KBM-7 (cell line): Measurements from ENCODE around the gene DGKQ.
"Not testable (repeated sequence)": the region's sequence is repeated elsewhere in the genome, so short reads cannot be mapped to it uniquely, and the experiment has no call there.

ENCODE experiments used
- DNase-seq: peaks from one replicate; pipeline ENCODE4 v3.0.0-alpha.2; 2015
- in situ Hi-C: fragments of 300-500 bp; cut with MboI; formaldehyde crosslinking; loops from 2 replicates; pipeline ENCODE4 v1.14.3; 2020; ENCODE audit warnings: low sequenced_read_pairs, low pct_unique_long_range_greater_than_20kb, mixed read lengths

The DGKQ gene

DNA sequence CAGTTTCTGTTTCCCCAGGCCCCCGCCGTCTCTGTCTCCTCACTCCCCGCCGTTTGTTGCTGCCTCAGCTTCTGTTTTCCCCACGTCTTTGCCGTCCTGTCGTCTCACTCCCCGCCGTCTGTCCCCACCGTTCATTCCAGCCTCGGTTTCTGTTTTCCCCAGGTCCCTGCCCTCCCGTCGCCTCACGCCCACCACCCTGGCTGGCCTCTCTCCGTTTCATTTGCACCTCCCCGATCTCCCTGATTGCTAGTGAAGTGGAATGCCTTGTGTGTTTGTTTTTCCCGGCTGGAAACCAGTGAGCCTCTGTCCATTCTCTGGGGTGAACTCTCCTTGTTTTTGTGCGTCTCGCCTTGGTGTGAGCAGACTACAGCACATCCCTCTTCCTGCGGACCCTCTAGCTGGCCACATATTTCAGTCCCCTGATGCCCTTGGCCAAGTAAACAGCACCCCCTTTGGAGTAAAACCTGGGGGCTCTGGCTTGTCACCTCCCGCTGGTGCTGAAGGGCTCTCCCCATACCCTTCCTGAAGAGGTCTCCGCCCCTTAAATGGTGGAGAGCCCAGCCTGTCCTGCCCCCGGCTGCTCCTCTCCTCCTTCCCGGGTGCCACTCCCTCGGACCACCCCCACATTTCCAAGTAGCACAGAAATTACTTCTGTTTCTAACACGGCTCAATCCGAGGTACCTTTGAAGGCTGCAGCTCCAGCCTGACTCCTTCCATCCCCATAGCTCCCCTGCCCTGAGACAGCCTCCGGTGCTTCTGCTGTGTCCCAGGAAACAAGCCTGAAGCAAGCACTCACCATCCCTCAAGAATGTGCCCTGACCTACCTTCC is 27.9 kb downstream of the DGKQ start:
- DNase-seq: no peak
- in situ Hi-C loops: no loop called here

DNA sequence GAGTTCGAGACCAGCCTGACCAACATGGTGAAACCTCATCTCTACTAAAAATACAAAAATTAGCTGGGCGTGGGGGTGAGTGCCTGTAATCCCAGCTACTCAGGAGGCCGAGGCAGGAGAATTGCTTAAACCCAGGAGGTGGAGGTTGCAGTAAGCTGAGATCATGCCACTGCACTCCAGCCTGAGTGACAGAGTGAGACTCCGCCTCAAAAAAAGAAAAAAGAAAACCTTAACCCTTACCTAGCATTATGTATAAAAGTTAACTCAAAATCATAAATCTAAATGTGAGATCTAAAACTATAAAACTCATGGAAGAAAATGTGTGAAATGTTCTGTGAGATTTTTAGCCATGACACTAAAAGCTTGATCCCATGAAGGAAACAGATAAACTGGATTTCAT is 33.9 kb downstream of the DGKQ start:
- DNase-seq, in situ Hi-C loops: not testable (repeated sequence)

GRCh38 chr4:932713-933070 is 40.7 kb downstream of the DGKQ start:
- DNase-seq: no peak
- in situ Hi-C loops: no loop called here

- DNase-seq: peak; percentile 95
- in situ Hi-C loops: no loop called here
Observed at GRCh38 chr4:931960-932712, 41.2 kb downstream of the DGKQ start, which contains the start of the genes GAK and TMEM175. Gene GAK, minus strand, starts transcription at chr4:932316. Its CDS starts 129 bp downstream, at chr4:932187. Gene TMEM175, plus strand, starts transcription at chr4:932460. Its CDS starts 15,280 bp downstream, at chr4:947740.

DNA sequence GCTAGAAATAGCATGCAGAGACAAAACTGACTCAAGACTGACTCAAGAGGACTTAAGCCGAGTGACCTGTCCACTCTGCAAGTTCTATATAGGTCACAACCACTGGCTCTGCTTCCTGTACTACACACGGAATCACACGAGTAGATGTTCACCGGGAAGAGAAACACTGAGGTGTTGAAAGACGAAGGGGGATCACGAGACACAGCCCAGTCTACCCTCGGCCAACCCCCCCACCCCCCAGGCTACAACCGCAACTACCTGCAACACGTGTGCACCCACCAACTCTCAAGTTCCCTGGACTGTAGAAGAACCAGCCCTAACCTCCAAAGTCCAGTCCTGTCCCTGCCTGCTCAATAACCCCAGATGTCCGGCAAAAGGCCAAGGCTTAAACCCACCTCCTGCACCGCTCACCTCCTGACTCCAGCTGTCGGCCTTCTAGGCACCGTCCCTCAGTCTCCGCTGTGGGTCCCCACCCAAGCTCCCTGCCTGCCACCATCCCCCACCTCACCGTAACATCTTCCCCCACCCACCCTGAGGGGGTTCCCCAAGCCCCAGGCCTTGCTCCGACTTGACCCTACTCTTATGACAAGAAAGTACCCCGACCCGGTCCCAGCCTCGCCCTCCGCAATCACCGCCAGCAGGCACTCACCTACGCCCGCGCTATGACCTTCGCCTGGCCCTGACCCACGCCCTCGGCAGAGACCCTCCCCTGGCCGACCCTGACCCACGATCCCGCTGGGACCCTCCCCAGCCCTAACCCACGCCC is 42.0 kb downstream of the DGKQ start:
- no peak for DNase-seq
- in situ Hi-C loops: no loop called here

DNA sequence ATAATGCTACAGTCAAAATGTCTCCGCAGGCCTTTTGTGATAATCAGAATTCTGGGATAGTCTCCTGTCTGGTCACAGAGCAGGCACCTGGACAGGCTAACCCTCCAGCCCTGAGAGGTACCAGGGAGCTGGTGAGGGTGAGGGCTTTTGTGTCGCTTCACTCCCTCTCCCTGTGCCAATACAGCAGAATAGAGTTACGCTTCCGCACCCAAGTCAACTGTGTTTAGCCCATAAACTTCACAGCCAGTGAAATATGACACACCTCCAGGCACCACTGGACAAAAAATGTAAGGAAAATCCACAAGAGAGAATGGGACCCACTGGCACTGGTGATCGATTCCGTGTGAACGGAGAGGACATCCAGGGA is 42.6 kb downstream of the DGKQ start:
- in situ Hi-C loops: no loop called here

GRCh38 chr4:930028-930551 is 43.3 kb downstream of the DGKQ start:
- in situ Hi-C loops: no loop called here
- DNase-seq: no peak

More for the DNA sequence above, 42.6 kb downstream of the DGKQ start:
- DNase-seq: no peak

DNA sequence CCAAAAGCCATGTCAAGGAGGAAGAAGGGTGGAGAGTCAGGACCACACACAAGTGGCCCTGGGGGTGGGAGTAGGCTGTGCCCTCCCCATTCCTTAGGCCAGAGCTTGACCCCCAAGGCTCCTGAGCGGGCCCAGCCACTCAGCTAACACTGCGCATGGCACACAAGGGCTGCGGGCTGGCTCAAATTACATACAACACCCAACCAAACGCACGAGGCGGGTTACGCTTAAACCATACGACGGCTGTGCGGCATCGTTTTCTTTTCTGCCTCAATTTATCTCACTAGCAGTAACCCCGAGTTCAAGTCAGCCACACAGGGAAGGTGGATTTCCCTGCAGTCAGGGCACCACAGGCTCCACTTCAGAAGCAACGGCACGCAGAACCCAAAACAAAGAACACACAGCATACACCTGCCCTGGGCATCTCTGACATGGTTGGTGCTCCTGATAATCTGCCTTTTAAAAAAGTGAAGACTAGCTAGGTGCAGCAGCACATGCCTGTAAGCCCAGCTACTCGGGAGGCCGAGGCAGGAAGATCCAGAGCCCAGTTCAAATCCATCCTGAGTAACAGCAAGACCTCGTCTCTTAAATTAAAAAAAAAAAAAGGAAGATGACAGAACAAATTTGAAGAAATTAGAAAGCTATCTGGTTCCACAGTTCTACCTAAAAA is 44.1 kb downstream of the DGKQ start:
- no peak for DNase-seq
- in situ Hi-C loops: no loop called here

DNA sequence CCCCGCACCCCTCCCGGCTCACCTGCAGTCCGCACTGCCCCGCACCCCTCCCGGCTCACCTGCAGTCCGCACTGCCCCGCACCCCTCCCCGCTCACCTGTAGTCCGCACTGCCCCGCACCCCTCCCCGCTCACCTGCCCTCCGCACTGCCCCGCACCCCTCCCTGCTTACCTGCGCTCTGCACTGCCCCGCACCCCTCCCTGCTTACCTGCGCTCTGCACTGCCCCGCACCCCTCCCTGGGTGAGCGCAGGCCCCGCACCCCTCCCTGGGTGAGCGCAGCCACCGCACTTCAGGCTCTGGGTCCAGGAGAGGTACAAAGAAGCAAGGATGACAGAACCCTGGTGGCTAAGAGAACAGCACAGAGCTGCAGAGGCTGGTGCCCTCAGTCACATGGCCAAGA is 45.8 kb downstream of the DGKQ start:
- in situ Hi-C loops, DNase-seq: not testable (repeated sequence)

GRCh38 chr4:926538-926937 is 46.8 kb downstream of the DGKQ start:
- DNase-seq: no peak
- in situ Hi-C loops: no loop called here

DNA sequence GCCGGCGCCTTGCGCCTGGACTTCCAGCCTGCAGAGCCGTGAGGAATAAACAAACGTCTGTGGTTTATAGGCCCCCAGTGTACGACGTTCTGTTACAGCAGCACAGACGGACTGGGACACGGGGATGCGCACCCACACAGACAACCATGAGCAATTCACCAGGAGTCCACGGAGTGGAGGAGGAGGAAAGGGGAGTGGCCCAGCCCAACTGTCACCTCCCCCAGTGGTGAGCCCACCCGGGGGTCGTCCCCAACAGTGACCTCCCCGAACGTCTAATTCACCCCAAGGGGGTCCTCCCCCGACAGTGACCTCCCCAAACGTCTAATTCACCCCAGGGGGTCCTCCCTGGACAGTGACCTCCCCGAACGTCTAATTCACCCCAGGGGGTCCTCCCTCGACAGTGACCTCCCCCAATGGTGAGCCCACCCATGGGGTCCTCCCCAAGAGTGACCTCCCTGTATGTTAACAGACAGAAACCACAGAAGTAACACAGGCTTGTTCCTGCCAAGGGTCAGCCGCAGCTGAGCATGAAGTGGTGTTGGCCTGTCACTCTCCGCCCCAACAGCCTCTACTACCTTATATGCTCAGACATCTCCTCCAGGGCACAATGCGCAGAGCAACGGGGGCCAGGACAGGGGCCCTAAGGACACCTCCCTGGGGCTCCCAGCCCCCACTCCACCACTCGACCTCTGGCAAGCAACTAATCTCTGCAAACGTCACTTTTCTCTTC is 47.4 kb downstream of the DGKQ start:
- no peak for DNase-seq
- in situ Hi-C loops: no loop called here

DNA sequence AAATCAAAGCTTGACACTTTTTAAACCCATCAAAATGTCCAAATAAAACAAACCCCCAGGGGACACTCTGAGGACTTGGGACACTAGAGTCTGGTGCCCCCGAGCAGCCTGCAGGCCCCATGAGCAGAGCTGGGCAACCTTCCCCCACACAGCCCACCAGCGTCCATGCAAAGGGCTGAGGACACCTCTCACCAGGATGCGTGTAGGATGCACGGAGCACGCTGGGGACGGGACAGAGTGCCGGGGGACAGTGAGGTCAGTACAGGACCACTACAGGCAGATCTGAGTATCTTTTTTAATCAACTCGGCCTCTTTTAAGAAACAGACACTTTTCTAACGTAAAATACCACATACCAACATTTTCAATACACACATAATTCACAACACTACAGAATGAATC is 48.2 kb downstream of the DGKQ start:
- DNase-seq: no peak
- in situ Hi-C loops: no loop called here

GRCh38 chr4:924107-925096 is 49.0 kb downstream of the DGKQ start:
- in situ Hi-C loops: no loop called here
- no peak for DNase-seq

DNA sequence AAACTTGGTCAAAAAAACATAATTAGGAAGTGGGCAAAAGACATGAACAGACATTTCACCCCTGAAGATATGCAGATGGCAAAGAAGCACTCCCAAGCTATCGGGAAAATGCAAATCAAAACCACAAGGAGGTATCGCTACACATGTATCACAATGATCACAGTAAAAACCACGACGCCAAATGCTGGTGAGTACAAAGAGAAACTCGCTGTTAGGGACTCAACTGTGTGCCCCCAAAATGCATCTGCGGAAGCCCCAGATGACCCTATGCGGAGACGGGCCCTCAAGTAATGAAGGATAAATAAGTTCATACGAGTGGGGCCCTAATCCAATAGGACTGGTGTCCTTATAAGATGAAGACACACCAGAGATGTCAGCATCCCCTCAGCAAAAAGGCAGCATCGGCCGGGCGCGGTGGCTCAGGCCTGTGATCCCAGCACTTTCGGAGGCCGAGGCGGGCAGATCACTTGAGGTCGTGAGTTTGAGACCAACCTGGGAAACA is 51.5 kb downstream of the DGKQ start:
- no peak for DNase-seq
- in situ Hi-C loops: no loop called here

DNA sequence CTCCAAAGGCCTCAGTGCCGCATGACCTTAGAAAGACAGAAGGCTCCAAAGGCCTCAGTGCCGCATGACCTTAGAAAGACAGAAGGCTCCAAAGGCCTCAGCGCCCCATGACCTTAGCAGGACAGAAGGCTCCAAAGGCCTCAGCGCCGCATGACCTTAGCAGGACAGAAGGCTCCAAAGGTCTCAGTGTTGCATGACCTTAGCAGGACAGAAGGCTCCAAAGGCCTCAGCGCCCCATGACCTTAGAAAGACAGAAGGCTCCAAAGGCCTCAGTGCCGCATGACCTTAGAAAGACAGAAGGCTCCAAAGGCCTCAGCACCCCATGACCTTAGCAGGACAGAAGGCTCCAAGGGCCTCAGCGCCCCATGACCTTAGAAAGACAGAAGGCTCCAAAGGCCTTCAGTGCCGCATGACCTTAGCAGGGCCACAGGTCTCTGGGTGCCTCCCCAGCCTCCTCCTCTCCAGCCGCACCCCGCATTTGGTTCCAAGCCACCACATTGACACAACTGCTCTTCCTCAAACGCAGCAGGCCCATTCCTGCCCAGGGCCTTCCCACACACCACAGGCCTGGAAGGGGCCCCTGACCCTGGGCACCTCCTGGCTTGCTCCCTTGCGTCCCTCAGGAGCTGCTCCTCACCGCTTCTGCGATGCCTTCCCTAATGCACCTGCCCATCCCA is 54.2 kb downstream of the DGKQ start:
- in situ Hi-C loops, DNase-seq: not testable (repeated sequence)

GRCh38 chr4:918591-918990 is 54.8 kb downstream of the DGKQ start:
- in situ Hi-C loops, DNase-seq: not testable (repeated sequence)

DNA sequence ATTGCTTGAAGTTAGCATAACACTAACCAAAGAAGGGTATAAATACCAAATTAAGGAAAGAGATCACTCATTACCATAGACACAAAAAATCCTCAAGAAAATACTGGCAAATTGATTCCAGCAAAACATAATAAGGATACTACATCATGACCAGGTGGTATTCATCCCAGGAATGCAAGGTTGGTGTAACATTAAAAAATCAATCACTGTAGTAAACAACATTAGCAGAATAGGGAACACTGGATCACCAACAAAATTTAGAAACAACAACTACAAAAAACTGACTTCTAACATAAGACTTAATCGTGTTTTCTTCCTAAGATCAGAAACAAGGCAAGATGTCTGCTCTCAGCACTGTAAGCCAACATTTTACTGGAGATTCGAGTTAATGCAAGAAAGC is 55.4 kb downstream of the DGKQ start:
- DNase-seq: no peak
- in situ Hi-C loops: no loop called here
